Measurements from ENCODE around the gene PTMS.

Gene PTMS

GRCh38 chr12:6771509-6772330 lies 5.6 kb downstream of the PTMS start:
- no peak for DNase-seq (ENCODE audit: low spot score)

- peak; percentile 16 for DNase-seq (ENCODE audit: low spot score)
Observed at GRCh38 chr12:6772331-6772695, 6.2 kb downstream of the PTMS start, which contains the start of gene LAG3. LAG3 (plus strand) TSS chr12:6772520; CDS start chr12:6772853, 333 bp downstream.

GRCh38 chr12:6772726-6773589 lies 6.8 kb downstream of the PTMS start:
- no peak for DNase-seq (ENCODE audit: low spot score)

- DNase-seq (ENCODE audit: low spot score), result no peak
Observed at GRCh38 chr12:6773590-6774351, 7.6 kb downstream of the PTMS start.

GRCh38 chr12:6774499-6775062 lies 8.4 kb downstream of the PTMS start:
- no peak for DNase-seq (ENCODE audit: low spot score)

GRCh38 chr12:6775185-6776174 lies 9.3 kb downstream of the PTMS start:
- no peak for DNase-seq (ENCODE audit: low spot score)

- no peak for DNase-seq (ENCODE audit: low spot score)
Observed at GRCh38 chr12:6777386-6777785, 11.2 kb downstream of the PTMS start.

GRCh38 chr12:6778217-6778573 lies 12.0 kb downstream of the PTMS start:
- no peak for DNase-seq (ENCODE audit: low spot score)

GRCh38 chr12:6778574-6779550 lies 12.7 kb downstream of the PTMS start:
- DNase-seq (ENCODE audit: low spot score), result peak; percentile 89

GRCh38 chr12:6779708-6780432 lies 13.7 kb downstream of the PTMS start:
- no peak for DNase-seq (ENCODE audit: low spot score)

GRCh38 chr12:6780573-6780972 lies 14.4 kb downstream of the PTMS start:
- DNase-seq (ENCODE audit: low spot score), result no peak

- DNase-seq (ENCODE audit: low spot score), result no peak
Observed at GRCh38 chr12:6782119-6782518, 16.0 kb downstream of the PTMS start.

- no peak for DNase-seq (ENCODE audit: low spot score)
Observed at GRCh38 chr12:6782850-6783566, 16.8 kb downstream of the PTMS start.

- no peak for DNase-seq (ENCODE audit: low spot score)
Observed at GRCh38 chr12:6783828-6784227, 17.7 kb downstream of the PTMS start.

GRCh38 chr12:6784296-6784695 lies 18.1 kb downstream of the PTMS start:
- DNase-seq (ENCODE audit: low spot score), result no peak

GRCh38 chr12:6784761-6785160 lies 18.6 kb downstream of the PTMS start:
- DNase-seq (ENCODE audit: low spot score), result no peak

GRCh38 chr12:6786416-6787094 lies 20.4 kb downstream of the PTMS start:
- DNase-seq (ENCODE audit: low spot score), result peak; percentile 31

- no peak for DNase-seq (ENCODE audit: low spot score)
Observed at GRCh38 chr12:6787309-6787708, 21.1 kb downstream of the PTMS start.

Data from CD4-positive, alpha-beta T cell treated with Interleukin-6 at 100 ng/mL for 8 hours (primary cell).